IPS-18c (cell line): ENCODE measurements around the gene ACBD5.
"Not testable (repeated sequence)": the region's sequence is repeated elsewhere in the genome, so short reads cannot be mapped to it uniquely, and the experiment has no call there.

Experiments
- H3K4me3 ChIP-seq: 2 replicates; pipeline ENCODE4 v1.7.0; 2013; ENCODE audit warnings: low read depth, mild to moderate bottlenecking, low read length, moderate library complexity; ENCODE audit not compliant: insufficient read depth
- H3K9me3 ChIP-seq: one replicate; pipeline ENCODE4 v1.6.1; 2013; ENCODE audit warnings: mild to moderate bottlenecking, low read length, moderate library complexity; ENCODE audit not compliant: control insufficient read depth, insufficient read depth

The ACBD5 gene, protein sequence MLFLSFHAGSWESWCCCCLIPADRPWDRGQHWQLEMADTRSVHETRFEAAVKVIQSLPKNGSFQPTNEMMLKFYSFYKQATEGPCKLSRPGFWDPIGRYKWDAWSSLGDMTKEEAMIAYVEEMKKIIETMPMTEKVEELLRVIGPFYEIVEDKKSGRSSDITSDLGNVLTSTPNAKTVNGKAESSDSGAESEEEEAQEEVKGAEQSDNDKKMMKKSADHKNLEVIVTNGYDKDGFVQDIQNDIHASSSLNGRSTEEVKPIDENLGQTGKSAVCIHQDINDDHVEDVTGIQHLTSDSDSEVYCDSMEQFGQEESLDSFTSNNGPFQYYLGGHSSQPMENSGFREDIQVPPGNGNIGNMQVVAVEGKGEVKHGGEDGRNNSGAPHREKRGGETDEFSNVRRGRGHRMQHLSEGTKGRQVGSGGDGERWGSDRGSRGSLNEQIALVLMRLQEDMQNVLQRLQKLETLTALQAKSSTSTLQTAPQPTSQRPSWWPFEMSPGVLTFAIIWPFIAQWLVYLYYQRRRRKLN

DNA sequence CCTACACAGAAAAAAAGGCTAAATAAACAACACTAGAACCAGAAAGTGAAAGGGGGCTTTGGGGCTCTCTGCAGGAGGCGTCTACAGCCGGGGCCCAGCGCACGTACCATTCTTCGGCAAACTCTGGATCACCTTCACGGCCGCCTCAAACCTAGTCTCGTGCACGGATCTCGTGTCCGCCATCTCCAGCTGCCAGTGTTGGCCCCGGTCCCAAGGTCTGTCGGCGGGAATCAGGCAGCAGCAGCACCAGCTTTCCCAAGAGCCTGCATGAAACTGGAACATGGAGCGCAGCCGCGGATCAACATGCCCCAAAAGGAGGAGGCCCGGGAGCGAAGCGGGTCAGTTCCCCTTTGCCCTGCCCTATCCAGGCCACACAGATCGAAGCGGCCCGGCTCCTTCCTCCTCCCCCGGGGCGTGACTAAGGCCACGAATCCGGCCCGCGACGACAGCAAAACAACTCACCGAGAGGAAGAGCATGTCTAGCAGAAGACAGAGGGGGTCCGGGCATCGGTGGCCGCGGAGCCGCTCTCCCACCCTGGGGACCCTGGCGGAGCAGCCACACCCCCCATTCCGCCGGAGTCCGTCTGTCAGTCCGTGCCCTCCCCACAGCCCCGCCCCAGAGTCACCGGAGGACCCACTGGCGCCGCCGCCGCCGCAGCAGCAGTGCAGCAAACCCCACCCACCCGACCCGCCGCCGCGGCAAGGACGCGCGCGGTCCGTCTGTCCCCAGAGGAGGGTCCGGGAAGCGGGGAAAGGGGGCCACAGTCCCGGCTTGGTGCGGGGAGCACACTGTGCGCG is at the start of gene ACBD5:
Gene ACBD5 (minus strand): TSS at position 586 of the 798 bp plus-strand sequence. CDS start 109 bp downstream, at position 477.
- Histone ChIP-seq H3K9me3 (no peaks in the 10 kb centered on the region), H3K4me3 (peak within 1 kb of the TSS; percentile 71)

DNA sequence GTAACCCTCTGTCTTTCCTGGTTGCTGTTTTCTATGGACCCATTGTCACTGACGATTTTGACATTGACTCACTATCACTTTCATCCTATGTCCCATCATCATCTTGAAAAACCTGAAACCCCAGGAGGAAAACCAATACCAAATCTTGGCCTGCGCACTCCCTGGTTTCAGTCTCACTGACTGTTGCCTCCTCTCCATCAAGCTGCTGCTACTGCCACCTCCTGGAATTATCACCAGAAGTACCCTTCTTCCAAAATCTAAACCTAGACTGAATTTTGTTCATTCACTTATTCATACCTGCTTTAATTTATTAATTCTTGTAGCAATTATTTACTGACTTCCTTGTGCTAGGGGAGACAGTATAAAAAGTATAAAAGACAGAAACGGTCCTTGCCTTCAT is 44.5 kb upstream of the ACBD5 start:
- Histone ChIP-seq H3K9me3 (no peaks in the 10 kb centered on the region), H3K4me3 (no peak overlapping the region)

DNA sequence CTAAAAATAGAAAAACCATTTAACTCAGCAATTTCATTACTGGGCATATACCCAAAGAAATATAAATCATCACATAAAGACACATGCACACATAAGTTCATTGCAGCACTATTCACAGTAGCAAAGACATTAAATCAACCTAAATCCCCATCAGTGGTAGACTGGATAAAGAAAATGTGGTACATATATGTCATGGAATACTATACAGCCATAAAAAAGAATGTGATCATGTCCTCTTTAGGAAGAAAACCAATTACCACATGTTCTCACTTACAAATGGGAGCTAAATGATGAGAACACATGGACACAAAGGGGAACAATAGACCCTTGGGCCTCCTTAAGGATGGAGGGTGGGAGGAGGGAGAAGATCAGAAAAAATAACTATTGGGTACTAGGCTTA is 36.0 kb upstream of the ACBD5 start:
- no peaks in the 10 kb centered on the region for H3K9me3 ChIP-seq
- H3K4me3 ChIP-seq: no peak overlapping the region

DNA sequence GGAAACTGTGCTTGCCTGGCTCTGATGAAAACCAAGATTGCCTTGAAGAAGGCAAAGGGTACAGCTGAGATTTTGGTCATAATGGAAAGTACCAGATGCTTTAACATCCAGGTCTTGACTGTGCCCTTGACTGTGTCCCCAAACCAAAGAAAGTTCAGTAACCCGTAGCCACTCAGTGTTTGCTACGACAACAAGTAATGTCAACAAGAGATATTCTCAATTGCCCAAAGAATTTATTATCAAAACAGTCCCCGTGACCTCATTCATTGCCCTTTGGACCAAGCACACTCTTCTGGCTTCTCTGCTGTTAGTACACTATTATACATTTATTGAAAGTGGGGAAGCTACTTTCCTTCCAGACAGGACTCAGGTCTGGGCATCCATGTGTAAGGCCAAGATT is 25.4 kb upstream of the ACBD5 start:
- H3K4me3 ChIP-seq, H3K9me3 ChIP-seq: not testable (repeated sequence)

DNA sequence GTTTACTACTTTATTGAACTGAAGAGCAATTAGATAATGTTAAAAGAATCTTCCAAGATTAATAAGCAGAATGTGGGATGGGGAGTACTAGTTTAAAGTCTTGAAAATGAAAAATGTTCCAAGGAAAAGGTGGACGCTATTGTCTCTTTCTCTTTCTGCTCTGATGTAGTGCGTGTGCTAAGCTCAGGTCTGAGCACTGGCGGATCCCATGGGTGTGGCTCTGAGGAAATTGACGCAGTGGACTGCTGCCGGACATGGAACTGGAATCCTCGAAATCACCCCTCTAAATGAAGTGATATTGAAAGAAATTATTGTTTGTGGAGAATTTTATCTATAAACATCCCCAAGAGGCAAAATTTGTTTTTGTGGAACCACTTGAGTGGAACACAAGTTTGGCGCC is 22.2 kb upstream of the ACBD5 start:
- H3K4me3 ChIP-seq, H3K9me3 ChIP-seq: not testable (repeated sequence)

DNA sequence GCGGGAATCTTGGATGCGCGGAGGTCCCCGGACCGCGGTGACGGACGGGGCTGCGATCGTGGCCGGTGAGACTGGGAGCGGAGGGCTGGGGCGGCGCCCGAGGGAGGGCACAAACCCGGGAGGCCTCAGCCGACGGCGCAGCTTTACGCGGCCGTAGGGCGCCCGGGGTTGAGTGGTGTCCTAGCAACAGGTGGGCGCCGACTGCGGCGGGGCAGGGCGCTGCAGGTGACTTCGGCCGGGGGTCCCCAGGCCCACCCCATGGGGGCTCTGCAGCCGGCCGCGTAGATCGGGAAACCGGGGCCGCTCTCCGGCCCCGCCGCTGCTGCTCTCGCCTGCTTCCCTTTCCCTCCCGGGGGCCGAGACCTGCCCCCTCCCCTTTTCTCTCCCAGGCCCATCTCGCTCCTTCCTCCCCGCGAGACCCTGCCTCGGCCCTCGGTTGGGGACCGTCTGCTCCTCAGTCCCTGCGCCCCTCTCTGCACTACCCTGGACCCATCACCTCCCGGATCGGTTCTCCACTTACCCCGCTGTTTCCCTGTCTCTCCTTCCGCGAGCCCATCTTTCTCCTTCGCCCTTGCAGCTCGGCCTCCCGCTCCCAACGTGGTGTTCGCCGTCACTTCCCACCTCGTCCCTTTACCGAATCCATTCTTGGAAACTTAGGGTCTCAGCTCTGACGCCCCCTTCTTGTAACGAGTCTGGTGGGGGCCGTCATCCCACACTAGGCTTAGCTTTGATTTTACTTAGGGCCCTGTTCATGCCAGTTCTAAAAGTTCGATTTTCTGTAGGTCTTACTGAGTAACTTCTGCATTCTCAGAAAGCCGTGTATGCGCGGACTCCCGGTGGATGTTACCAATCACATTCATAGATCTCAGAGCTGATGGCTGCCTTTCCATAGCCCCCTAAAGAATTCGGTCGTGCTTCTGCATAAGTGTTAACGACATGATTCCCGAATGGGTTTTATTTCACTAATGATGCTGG is 18.5 kb upstream of the ACBD5 start:
- Histone ChIP-seq H3K9me3 (peaks cover 2% of the 10 kb centered on the region), H3K4me3 (peak overlapping the region; percentile 69)

DNA sequence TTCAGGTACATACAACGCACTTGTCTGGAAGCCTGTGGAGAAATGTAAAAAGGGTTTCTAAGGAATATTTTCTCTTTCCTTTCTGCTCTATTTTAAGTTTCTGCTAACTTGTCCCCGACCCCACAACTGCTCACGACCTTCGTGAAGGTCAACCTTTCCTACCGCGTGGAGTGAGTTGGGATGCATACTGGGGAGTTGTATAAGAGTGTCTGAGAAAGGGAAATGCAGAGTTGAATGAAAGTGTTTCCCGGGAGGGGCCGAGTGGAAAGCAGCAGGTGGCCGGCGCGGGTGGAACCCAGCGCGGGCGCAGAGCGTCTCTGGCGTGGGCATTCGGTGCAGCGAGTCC is 17.9 kb upstream of the ACBD5 start:
- H3K4me3 ChIP-seq: peak overlapping the region; percentile 69
- peaks cover 2% of the 10 kb centered on the region for H3K9me3 ChIP-seq

DNA sequence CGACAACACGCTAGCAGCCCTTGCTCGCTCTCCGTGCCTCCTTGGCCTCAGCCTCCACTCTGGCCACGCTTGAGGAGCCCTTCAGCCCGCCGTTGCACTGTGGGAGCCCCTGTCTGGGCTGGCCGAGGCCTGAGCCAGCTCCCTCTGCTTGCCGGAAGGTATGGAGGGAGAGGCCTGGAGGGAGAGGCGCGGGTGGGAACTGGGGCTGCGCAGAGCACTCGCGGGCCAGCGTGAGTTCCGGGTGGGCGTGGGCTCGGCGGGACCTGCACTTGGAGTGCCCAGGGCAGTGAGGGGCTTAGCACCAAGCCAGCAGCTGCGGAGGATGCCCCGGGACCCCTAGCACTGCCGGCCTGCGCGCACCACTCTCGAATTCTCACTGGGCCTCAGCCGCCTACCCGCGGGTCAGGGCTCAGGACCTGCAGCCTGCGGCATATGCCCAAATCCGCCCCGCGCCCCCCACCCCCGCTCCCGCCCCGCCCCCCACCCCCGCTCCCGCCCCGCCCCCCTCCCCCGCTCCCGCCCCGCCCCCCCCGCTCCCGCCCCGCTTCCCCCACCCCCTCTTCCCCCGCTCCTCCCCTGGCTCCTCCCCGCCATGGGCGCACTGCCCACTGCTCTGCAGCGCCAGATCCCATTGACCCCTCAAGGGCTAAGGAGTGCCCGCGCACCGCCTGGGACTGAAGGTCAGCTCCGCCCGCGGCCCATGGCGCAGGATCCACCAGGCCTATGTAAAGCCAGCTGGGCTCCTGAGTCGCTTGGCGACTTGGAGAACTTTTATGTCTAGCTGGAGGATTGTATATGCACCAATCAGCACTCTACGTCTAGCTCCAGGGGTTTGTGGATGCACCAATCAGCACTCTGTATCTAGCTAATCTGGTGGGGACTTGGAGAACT is 15.9 kb upstream of the ACBD5 start:
- H3K4me3 ChIP-seq: no peak overlapping the region

DNA sequence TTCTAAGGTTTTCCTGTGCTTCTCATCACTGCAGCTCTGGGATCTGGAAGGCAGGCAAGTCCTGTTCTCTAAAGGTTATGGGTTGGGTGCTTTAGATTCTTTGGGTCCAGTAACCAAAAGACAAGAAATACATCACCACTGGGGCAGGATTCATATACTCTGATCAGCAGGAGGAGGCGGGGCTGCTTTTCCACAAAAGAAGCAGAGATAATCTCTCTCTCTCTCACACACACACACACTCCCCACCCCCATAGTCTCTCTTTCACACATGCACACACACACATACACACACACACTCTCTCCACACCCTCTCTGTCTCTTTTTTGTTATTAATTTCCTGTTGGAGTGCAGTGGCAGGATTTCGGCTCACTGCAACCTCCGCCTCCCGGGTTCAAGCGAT is 13.0 kb upstream of the ACBD5 start:
- H3K4me3 ChIP-seq: no peak overlapping the region

More for the DNA sequence above, 15.9 kb upstream of the ACBD5 start:
- peaks cover 2% of the 10 kb centered on the region for H3K9me3 ChIP-seq

DNA sequence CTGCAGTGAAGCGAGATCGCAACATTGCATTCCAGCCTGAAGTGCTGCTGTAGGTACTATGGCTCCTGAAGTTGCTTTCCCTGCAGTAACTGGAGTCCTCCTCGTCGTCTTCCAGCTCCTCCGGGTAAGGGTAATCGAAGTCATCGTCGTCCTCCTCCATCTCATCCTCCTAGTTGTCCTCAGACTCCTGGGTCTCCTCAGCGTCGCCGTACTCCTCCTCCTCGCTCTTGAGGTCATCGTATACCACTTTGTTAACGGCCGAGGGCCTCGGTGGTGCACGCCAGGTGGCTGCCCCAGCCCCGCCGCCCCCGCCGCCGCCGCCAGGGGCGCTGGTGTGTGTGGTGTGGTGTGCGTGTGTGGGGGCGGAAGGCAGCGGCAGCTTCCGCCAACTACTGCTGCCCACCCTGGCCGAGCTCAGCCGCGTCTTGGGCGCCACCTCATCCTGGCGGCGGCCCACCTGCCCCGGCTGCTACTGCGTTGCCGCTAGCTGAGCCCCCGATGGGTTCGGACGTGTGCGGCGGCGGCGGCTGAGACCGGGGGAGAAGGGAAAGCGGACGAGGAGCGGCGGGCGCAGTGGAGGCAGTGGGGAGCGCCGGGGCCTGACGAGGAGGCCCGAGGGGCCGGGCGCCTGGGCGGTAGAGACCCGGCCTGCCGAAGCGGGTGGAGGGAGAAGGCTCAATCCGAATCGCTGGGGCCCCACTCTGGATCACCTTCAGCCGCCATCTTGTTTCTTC is 11.8 kb upstream of the ACBD5 start:
- Histone ChIP-seq H3K9me3 (peaks cover 2% of the 10 kb centered on the region), H3K4me3 (peak overlapping the region; percentile 51; the same call in 1 of the 2 replicates)

More for the DNA sequence above, 13.0 kb upstream of the ACBD5 start:
- H3K9me3 ChIP-seq: peaks cover 2% of the 10 kb centered on the region

DNA sequence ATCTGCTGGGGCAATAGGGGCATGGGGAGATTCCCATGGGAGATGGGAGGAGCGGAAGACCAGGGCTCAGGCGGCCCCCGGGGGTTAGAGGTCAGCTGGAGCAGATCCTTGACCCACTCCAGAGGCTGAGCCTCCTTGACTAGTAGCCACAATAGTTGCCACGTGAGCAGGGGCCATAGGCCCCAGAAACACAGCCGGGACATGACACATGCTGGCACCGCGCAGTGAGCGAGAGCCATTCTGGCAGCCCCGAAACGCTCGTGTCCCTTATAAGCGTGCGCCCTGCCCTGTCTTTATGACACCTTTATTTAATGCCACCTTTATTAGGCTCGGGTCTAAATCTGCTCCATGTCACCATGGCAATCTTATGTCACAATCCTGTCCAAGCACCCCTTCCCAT is 11.0 kb upstream of the ACBD5 start:
- H3K4me3 ChIP-seq: no peak overlapping the region
- H3K9me3 ChIP-seq: no peaks in the 10 kb centered on the region

DNA sequence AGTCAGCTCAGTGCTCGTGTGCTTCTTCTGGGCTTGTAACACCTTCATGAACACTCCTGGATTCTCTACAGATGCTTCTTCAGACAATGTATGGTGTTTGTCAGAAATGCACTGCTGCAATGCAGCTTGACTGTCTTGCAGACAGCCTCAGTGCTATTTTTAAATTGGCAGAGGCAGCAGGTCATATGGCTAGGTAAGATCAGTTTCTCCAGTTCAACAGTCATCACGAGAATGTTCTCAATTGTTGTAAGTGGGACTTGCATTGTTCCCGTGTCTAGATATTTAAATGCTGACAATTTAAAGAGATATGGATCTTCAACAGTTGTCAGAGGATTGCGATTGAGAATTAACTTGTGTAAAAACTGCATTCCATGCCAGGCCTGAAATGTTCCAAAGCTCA is 7.6 kb upstream of the ACBD5 start:
- H3K4me3 ChIP-seq: no peak overlapping the region
- H3K9me3 ChIP-seq: no peaks in the 10 kb centered on the region

DNA sequence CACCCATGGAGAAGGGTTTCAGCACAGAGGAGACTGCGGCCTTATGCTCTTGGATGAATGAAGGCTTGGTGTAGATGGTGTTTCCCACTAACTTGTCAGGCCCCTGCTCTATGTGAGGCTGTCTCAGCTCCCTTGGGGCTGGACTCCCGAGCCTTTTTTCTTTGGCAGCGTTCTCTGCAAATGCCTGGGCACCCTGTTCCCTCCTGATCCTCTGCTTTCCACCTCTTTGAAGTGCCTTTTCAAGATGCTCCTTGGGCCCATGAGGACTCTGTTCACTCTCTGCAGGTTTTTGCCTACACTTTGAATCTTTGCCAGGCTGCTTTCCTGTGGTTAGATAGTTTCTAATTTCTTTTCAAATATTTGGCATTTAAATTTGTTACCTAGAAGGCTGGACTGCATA is 6.8 kb upstream of the ACBD5 start:
- H3K9me3 ChIP-seq: no peaks in the 10 kb centered on the region

DNA sequence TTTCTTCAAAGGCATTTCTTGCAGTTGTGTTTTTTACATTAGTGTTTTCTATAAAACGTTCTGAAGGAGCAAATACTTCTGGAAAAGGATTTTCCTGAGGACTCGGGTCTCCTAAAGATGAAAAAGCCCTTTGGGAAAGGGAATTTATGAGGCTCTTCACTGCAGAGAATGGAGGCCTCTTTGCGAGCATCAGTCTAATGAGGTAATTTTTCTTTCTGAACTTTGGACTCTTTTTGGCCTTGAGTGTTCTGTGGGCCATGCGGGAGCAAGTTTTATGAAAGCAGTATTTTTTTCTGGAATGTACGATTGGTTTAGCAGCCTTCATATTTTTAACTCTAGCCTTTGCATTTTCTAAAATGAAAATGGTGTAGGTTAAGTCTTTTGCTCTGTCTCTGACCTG is 6.4 kb upstream of the ACBD5 start:
- H3K9me3 ChIP-seq: no peaks in the 10 kb centered on the region

More for the DNA sequence above, 6.8 kb upstream of the ACBD5 start:
- H3K4me3 ChIP-seq: no peak overlapping the region

DNA sequence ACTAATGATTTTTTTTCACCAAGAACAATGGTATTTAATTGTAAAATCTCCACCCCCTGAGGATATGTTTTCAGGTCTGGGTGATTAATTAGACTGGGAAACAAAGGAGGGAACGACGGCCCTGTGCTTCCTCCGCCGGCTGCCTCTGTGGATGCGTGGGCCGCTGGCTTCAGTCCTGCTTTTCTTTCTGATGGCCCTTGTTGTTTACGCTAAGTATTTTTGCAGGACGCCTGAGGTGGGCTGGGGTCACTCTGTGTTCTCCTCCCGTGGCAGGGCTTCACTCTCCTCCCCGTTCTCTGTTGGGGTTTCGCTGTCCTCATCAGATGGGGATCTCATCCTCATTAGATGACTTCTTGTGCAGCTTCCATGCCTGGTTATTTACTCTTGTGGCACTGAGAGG is 5.2 kb upstream of the ACBD5 start:
- Histone ChIP-seq H3K4me3 (no peak overlapping the region), H3K9me3 (no peaks in the 10 kb centered on the region)

More for the DNA sequence above, 6.4 kb upstream of the ACBD5 start:
- H3K4me3 ChIP-seq: no peak overlapping the region

DNA sequence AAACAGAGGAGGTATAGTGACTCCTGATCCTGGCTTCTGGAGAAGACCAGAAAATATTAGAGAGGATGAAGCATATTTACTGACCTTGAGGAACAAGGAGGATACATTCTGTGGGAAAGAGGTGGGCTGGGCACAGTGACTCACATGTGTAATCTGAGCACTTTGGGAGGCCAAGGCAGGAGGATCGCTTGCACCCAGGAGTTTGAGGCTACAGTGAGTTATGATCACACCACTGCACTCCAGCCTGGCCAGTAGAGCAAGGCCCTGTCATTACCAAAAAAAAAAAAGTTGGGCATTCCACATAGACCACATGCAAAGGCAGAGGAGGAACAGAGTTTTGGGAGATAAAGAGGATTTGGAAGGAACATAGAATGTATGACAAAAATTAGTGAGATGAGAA is 4.4 kb upstream of the ACBD5 start:
- H3K4me3 ChIP-seq: no peak overlapping the region

More for the DNA sequence above, 4.4 kb upstream of the ACBD5 start:
- no peaks in the 10 kb centered on the region for H3K9me3 ChIP-seq
